HG03045 (cell line): ENCODE data around the gene UCK1.

ENCODE experiments used
- ATAC-seq: cut with Tn5 transposase; IDR thresholded peaks from one replicate; pipeline ENCODE4 v1.9.1; 2021; ENCODE audit warnings: mild to moderate bottlenecking, moderate library complexity; ENCODE audit not compliant: unreplicated experiment

The UCK1 gene

GRCh38 chr9:131477816-131478419, 53.1 kb downstream of the UCK1 start:
- ATAC-seq = no peak

GRCh38 chr9:131477367-131477766, 53.7 kb downstream of the UCK1 start:
- ATAC-seq = no peak

- ATAC-seq = no peak
Observed at GRCh38 chr9:131476777-131477345, 54.2 kb downstream of the UCK1 start.

GRCh38 chr9:131475956-131476776, 54.9 kb downstream of the UCK1 start:
- no peak for ATAC-seq

- no peak for ATAC-seq
Observed at GRCh38 chr9:131475111-131475955, 55.7 kb downstream of the UCK1 start.

GRCh38 chr9:131474711-131475110, 56.4 kb downstream of the UCK1 start:
- no peak for ATAC-seq

GRCh38 chr9:131473891-131474290, 57.2 kb downstream of the UCK1 start:
- ATAC-seq = no peak
